Thymus (tissue), 11 donors: ENCODE results near the gene TTC23L. TPM values are rescaled to one million over a fixed set of nuclear protein-coding genes. Genes with fewer than 3 reads are reported as not detected.

Experiments
- DNase-seq, 9 donors: peaks; one replicate each; pipeline ENCODE4 v3.0.0-alpha.2; 2013; ENCODE audit warnings: low spot score in 9 of 9, low read depth in 6 of 9, missing footprints in 1 of 9
- H3K27ac ChIP-seq, 2 donors: one replicate each; pipeline ENCODE4 v1.5.1; 2013; ENCODE audit warnings: control low read depth in 1 of 2, low read depth in 1 of 2, low read length in 1 of 2, mild to moderate bottlenecking in 1 of 2, moderate library complexity in 1 of 2
- H3K27me3 ChIP-seq, 2 donors: one replicate each; pipeline ENCODE4 v1.5.1; 2013; ENCODE audit warnings: low read length in 1 of 2; ENCODE audit not compliant: control insufficient read depth in 2 of 2, insufficient read depth in 1 of 2
- H3K36me3 ChIP-seq, 2 donors: one replicate each; pipeline ENCODE4 v1.5.1; 2013; ENCODE audit warnings: low read length in 1 of 2, mild to moderate bottlenecking in 1 of 2, moderate library complexity in 1 of 2; ENCODE audit not compliant: control insufficient read depth in 2 of 2, insufficient read depth in 2 of 2
- H3K4me1 ChIP-seq, 2 donors: one replicate each; pipeline ENCODE4 v1.5.1; 2013; ENCODE audit warnings: low read length in 2 of 2; ENCODE audit not compliant: control insufficient read depth in 2 of 2, insufficient read depth in 2 of 2
- H3K4me3 ChIP-seq, 2 donors: one replicate each; pipeline ENCODE4 v1.5.1; 2013; ENCODE audit warnings: low read length in 2 of 2, control low read depth in 1 of 2, mild to moderate bottlenecking in 1 of 2
- H3K9me3 ChIP-seq, 2 donors: one replicate each; pipeline ENCODE4 v1.5.1; 2013; ENCODE audit warnings: low read length in 1 of 2, mild to moderate bottlenecking in 1 of 2; ENCODE audit not compliant: control insufficient read depth in 2 of 2, insufficient read depth in 1 of 2
- WGBS: extraction: QIAGEN DNeasy Blood & Tissue Kit; methylation state at CpG from one replicate; pipeline ENCODE4 v1.1.7; 2013; 5-methylcytosine and 5-hydroxymethylcytosine counted together
- polyA plus RNA-seq: library from polyadenylated mRNA; stranded (reverse); fragments of 200-250 nt; gene quantifications from one replicate; pipeline ENCODE4 v1.2.3, GENCODE V29; 2013
- total RNA-seq: library from RNA; stranded (reverse); fragments of 120-200 nt; gene quantifications from one replicate; pipeline ENCODE4 v1.2.4, GENCODE V29; 2013
- donor health status: healthy.

TTC23L gene
- total and polyA plus RNA-seq, 2 donors = 0.33 to 0.52 TPM

DNA sequence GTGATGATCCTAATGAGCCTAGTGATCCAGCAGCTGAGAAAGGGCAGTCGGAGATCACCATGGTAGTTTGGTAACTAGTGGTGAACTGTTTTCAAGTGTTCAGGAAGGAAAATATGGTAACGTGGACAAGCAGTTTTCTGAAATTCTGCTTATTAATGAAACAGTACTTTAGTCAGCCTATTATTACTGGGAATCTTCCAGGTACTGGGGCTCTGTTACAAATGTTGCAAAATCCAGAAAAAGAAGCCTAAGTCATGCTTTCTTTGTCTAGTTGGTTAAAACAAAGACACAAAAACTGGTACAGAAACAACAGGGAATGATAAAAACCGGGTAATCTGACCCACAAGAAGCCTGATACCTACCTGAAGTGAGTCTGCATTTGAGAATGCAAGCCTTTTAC lies 18.2 kb downstream of the TTC23L start:
- Histone ChIP-seq H3K4me3 (no peak overlapping the region), H3K27me3 (no peaks in the 10 kb centered on the region), H3K9me3 (no peaks in the 10 kb centered on the region), H3K36me3 (no peaks in the 10 kb centered on the region), H3K27ac (no peak overlapping the region), H3K4me1 (no peaks in the 10 kb centered on the region)
- WGBS = 90% methylated on average over 3 of the region's 3 CpGs
- DNase-seq = no peak

DNA sequence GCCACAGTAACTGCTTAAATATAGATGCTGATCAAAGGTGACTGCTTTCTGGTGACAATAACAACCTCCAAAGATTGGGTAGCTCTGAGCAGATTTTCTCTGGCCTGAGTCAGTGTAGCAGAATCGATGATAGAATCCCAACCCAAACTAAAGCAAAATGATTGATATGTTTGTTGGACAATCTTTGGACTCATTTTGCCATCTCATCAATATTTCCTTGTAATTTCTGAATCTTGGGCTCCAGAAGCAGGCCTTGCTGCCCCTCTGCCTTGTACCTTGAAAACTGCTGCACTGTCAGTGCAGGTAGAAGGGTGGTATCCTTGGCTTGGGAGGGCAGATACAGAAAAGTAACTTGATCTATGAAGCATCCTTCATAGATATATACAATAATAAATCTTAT lies 18.9 kb downstream of the TTC23L start:
- H3K4me3 ChIP-seq = no peak overlapping the region
- no peaks in the 10 kb centered on the region for H3K9me3 ChIP-seq
- DNase-seq = no peak
- H3K27ac ChIP-seq = no peak overlapping the region
- H3K36me3 ChIP-seq = no peaks in the 10 kb centered on the region
- 95% methylated on average over 1 of the region's 1 CpG for WGBS
- H3K4me1 ChIP-seq = no peaks in the 10 kb centered on the region
- H3K27me3 ChIP-seq = no peaks in the 10 kb centered on the region

DNA sequence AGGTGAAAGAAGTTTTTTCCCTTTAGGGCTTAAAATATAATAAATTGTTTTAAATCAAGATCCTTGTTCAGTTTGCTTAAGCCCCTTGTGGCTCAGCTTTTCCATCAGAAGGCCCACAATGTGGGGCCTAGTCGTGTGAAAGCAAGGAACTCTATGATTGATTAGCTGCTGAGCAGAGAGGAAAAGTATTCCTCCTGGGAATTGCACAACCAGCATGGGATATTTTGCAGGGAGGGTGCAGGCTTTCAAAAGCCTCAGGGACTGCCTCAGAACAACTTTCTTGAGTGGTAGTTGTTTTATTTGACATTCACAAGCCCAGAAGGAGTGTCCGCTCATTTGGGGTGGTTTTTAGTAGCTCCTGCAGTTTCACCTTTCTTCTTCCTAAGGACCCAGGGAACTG lies 19.8 kb downstream of the TTC23L start:
- Histone ChIP-seq H3K4me1 (no peaks in the 10 kb centered on the region), H3K27ac (no peak overlapping the region), H3K9me3 (no peaks in the 10 kb centered on the region), H3K36me3 (no peaks in the 10 kb centered on the region), H3K27me3 (no peaks in the 10 kb centered on the region), H3K4me3 (no peak overlapping the region)
- no peak for DNase-seq
- WGBS = 70% methylated on average over 2 of the region's 2 CpGs

DNA sequence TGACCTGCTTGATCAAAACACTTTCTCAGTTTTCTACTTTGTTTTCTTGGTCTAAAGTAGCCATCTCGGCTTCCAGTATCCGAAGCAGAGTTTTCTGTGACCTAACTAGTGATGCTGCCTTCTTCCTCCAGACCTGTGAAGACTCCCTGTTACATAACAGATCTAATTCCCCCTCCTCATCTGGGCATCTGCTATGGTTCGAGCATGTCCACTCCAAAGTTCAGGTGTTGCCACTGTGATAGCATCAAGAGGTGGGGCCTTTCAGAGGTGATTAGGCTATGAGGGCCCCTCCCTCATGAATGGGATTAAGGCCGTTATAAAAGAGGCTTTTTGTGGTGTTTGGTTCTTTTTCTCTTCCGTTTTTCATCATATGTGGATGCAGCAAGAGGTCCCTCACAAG lies 20.3 kb downstream of the TTC23L start:
- 73% methylated on average over 5 of the region's 5 CpGs for WGBS

DNA sequence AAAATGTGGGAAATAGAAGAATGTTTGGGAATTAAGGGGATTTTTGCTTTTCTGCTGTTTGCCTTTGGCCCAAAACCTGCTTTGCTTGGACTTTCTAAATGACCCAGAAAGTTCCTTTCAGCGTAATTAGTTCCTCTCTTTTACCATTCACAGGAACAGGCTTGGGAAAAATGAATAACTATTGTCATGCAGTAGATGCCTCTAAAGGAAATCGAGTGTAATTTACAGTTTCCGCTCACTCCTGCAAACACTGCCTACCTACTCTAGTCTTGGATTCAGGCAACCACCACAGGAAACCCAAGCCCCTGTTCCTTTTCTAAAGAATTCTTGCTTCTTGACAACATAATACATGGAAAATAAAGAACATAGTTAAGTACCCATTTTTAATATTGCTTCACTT lies 25.0 kb downstream of the TTC23L start:
- Histone ChIP-seq H3K27ac (no peak overlapping the region), H3K4me1 (peaks cover 0 to 2% of the 10 kb centered on the region in 2 donors), H3K4me3 (no peak overlapping the region), H3K9me3 (no peaks in the 10 kb centered on the region), H3K36me3 (no peaks in the 10 kb centered on the region), H3K27me3 (no peaks in the 10 kb centered on the region)
- WGBS = 34% methylated on average over 3 of the region's 3 CpGs
- DNase-seq = no peak

More for the DNA sequence above, 20.3 kb downstream of the TTC23L start:
- no peaks in the 10 kb centered on the region for H3K9me3 ChIP-seq
- no peaks in the 10 kb centered on the region for H3K27me3 ChIP-seq
- H3K36me3 ChIP-seq = no peaks in the 10 kb centered on the region
- no peak overlapping the region for H3K4me3 ChIP-seq
- no peak overlapping the region for H3K27ac ChIP-seq
- no peak for DNase-seq
- H3K4me1 ChIP-seq = no peaks in the 10 kb centered on the region

DNA sequence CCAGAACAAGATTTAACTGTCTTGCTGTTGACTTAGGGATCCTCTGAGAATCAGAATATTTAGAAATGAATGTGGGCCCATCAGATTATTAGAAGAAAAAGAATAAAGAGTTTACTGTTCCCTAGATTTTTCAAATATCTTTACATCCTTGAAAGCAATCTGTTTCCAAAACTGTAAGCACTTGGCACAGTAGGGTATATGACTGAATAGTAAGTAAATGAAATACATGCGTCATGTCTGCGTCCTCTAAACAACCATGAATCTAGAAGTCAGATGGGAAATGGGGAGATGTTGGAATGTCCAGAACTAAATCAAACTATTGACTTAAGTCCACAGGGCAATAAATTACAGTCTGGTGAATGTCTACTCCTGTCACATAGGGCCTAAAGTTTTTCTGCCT lies 26.1 kb downstream of the TTC23L start:
- Histone ChIP-seq H3K9me3 (no peaks in the 10 kb centered on the region), H3K4me3 (no peak overlapping the region)
- WGBS = 96% methylated on average over 2 of the region's 2 CpGs

DNA sequence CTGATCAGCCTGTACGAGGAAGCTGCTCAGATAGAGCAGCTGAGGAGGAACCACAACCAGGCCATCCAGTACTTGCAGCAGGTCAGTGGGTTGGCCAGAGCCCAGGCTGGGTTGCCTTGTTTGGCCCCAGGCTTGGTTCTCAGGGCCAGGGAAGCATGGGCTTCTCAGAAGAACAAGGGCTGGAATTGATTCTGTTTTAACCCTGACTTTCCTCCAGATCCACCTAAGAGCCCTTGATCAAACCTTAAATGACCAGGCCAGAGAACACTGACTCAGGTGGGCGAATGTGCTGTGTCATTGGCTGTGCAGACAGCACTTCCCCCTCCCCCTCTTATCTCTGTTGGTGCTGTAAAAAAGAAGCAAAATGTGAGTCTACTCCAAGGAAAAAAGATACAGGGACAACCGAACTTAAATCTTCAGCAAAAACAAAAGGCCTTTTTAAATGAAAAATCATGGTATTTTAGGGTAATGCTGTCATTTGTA lies 28.1 kb downstream of the TTC23L start:
- H3K27ac ChIP-seq = no peak overlapping the region
- WGBS = 88% methylated on average over 3 of the region's 3 CpGs
- no peak for DNase-seq

More for the DNA sequence above, 26.1 kb downstream of the TTC23L start:
- Histone ChIP-seq H3K4me1 (peaks cover 0 to 2% of the 10 kb centered on the region in 2 donors), H3K27me3 (no peaks in the 10 kb centered on the region), H3K27ac (no peak overlapping the region), H3K36me3 (no peaks in the 10 kb centered on the region)
- DNase-seq = no peak

DNA sequence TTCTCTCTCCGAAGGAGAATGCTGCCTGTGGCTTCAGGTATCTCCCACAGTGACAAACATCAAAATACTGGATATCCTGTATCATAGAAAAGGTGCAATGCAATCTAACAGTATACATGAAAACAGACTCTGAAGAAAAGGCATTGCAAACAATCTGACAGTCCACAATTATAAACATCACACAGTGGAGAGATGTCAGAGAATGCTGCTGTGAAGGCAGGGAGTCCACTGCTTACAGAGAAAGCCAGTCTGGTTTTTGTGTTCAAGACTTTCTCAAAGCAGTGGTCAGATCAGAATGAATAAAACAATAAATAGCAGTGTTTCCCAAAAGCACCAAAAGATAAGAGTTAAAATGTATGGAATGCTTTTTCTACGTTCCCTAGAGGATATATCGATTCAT lies 28.7 kb downstream of the TTC23L start:
- no peaks in the 10 kb centered on the region for H3K36me3 ChIP-seq
- no peak overlapping the region for H3K27ac ChIP-seq
- WGBS = 98% methylated on average over 3 of the region's 3 CpGs
- no peaks in the 10 kb centered on the region for H3K9me3 ChIP-seq
- no peak for DNase-seq
- H3K4me1 ChIP-seq = peaks cover 0 to 2% of the 10 kb centered on the region in 2 donors
- H3K4me3 ChIP-seq = no peak overlapping the region
- no peaks in the 10 kb centered on the region for H3K27me3 ChIP-seq

More for the DNA sequence above, 28.1 kb downstream of the TTC23L start:
- Histone ChIP-seq H3K27me3 (no peaks in the 10 kb centered on the region), H3K9me3 (no peaks in the 10 kb centered on the region), H3K4me1 (peaks cover 0 to 2% of the 10 kb centered on the region in 2 donors), H3K4me3 (no peak overlapping the region), H3K36me3 (no peaks in the 10 kb centered on the region)

DNA sequence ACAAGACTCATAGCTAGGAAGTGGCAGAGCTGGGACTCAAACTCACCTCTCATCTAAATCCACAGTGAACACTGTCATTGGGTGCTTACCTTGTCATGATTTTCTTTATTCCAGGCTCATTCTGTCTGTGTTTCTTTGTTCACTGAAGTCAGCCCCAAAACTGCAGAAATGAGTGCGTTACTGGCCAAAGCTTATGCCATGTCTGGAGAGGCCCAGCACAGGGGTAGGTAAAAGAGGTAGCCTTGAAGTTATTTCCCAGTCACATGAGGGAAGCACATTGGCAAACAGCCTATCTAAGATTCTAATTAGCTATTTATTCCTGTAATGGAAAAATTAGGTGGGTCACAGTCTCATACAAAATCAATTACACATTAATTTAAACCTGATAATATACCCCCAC lies 29.8 kb downstream of the TTC23L start:
- Histone ChIP-seq H3K4me1 (peaks cover 0 to 2% of the 10 kb centered on the region in 2 donors), H3K27ac (no peak overlapping the region), H3K36me3 (no peaks in the 10 kb centered on the region), H3K4me3 (no peak overlapping the region), H3K9me3 (no peaks in the 10 kb centered on the region), H3K27me3 (no peaks in the 10 kb centered on the region)
- DNase-seq = no peak
- WGBS = 100% methylated on average over 1 of the region's 1 CpG

DNA sequence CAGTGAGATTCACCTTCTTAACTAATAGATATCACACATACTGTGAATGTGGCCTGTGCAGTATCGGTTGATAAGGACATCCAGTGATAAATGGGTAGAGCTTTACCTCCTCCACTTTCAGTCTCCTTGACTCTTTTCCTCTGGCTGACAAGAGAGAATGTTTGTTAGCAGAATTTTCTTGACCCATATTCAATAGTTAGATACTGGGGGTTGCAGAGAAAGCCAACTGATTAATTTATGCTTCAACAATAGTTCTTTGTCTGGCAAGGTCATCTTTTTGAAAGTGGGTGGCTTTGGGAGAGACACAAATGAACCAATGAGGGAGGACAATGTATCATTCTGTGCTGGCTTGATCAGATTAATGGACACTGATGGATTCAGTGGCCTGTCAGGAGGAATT lies 30.3 kb downstream of the TTC23L start:
- no peak overlapping the region for H3K27ac ChIP-seq
- H3K4me3 ChIP-seq = no peak overlapping the region
- H3K9me3 ChIP-seq = no peaks in the 10 kb centered on the region
- no peaks in the 10 kb centered on the region for H3K36me3 ChIP-seq
- WGBS = 97% methylated on average over 1 of the region's 1 CpG
- H3K27me3 ChIP-seq = no peaks in the 10 kb centered on the region
- H3K4me1 ChIP-seq = peaks cover 0 to 2% of the 10 kb centered on the region in 2 donors
- no peak for DNase-seq
